GM23338 (cell line): Measurements from ENCODE around the gene MAP2K4. TPM values are rescaled to one million over a fixed set of nuclear protein-coding genes. Genes with fewer than 3 reads are reported as not detected.

Experiments used
- ATAC-seq: fragments of 200-7000 bp; cut with Tn5 transposase; 3 replicates; pipeline ENCODE4 v1.9.1; 2020
- DNase-seq: peaks from one replicate; pipeline ENCODE4 v3.0.0-alpha.2; 2015; ENCODE audit warnings: low spot score
- H2AFZ ChIP-seq: fragments of 200-600 bp; sonication (generic); 2 replicates; pipeline ENCODE4 v1.8.0; 2016; ENCODE audit warnings: antibody characterized with exemption, mild to moderate bottlenecking, moderate library complexity
- H3F3A ChIP-seq: fragments of 200-600 bp; sonication (generic); replicated peaks from 2 replicates; pipeline ENCODE4 v1.8.0; 2017; ENCODE audit warnings: antibody characterized with exemption, mixed run types, low read depth
- H3K27ac ChIP-seq: fragments of 200-600 bp; sonication (generic); 2 replicates; pipeline ENCODE4 v1.6.1; 2016; ENCODE audit warnings: low read depth
- H3K27me3 ChIP-seq: fragments of 200-600 bp; sonication (generic); 2 replicates; pipeline ENCODE4 v1.8.0; 2016; ENCODE audit warnings: mild to moderate bottlenecking, mixed run types, moderate library complexity; ENCODE audit not compliant: insufficient read depth
- H3K36me3 ChIP-seq: fragments of 200-600 bp; sonication (generic); 2 replicates; pipeline ENCODE4 v1.8.0; 2016; ENCODE audit warnings: mild to moderate bottlenecking; ENCODE audit not compliant: insufficient read depth
- H3K4me1 ChIP-seq: fragments of 200-600 bp; sonication (generic); 2 replicates; pipeline ENCODE4 v1.8.0; 2016; ENCODE audit warnings: mild to moderate bottlenecking, moderate library complexity; ENCODE audit not compliant: insufficient read depth
- H3K4me2 ChIP-seq: fragments of 200-600 bp; sonication (generic); 2 replicates; pipeline ENCODE4 v1.7.1; 2017; ENCODE audit warnings: mixed run types
- H3K4me3 ChIP-seq: fragments of 200-600 bp; sonication (generic); 2 replicates; pipeline ENCODE4 v1.6.1; 2016; ENCODE audit warnings: mixed run types
- H3K79me2 ChIP-seq: fragments of 200-600 bp; sonication (generic); replicated peaks from 2 replicates; pipeline ENCODE4 v1.8.0; 2017; ENCODE audit warnings: mild to moderate bottlenecking; ENCODE audit not compliant: insufficient read depth
- H3K9me2 ChIP-seq: fragments of 200-600 bp; sonication (generic); 2 replicates; pipeline ENCODE4 v1.8.0; 2017; ENCODE audit not compliant: insufficient read depth
- H4K20me1 ChIP-seq: fragments of 200-600 bp; sonication (generic); replicated peaks from 2 replicates; pipeline ENCODE4 v1.8.0; 2017; ENCODE audit warnings: mild to moderate bottlenecking; ENCODE audit not compliant: insufficient read depth
- H3K27ac Mint-ChIP-seq: 2 replicates; pipeline ENCODE4 v1.8.0; 2020; ENCODE audit warnings: inconsistent platforms, mild to moderate bottlenecking, moderate library complexity, mixed read lengths
- H3K27me3 Mint-ChIP-seq: 3 replicates; pipeline ENCODE4 v1.8.0; 2022; ENCODE audit warnings: low read depth, mild to moderate bottlenecking, moderate library complexity, mixed read lengths, inconsistent platforms; ENCODE audit not compliant: insufficient read depth, poor library complexity
- H3K36me3 Mint-ChIP-seq: 3 replicates; pipeline ENCODE4 v1.8.0; 2021; ENCODE audit warnings: low read depth, mild to moderate bottlenecking, inconsistent platforms, moderate library complexity, mixed read lengths
- H3K4me1 Mint-ChIP-seq: 3 replicates; pipeline ENCODE4 v1.8.0; 2020; ENCODE audit warnings: mild to moderate bottlenecking, inconsistent platforms, mixed read lengths
- H3K4me3 Mint-ChIP-seq: 3 replicates; pipeline ENCODE4 v1.8.0; 2021; ENCODE audit warnings: moderate library complexity, mild to moderate bottlenecking, inconsistent platforms, mixed read lengths
- H3K9me3 Mint-ChIP-seq: 3 replicates; pipeline ENCODE4 v1.8.0; 2020; ENCODE audit warnings: moderate library complexity, mild to moderate bottlenecking, inconsistent platforms, mixed read lengths
- CTCF ChIP-seq, 2 experiments: fragments of 200-600 bp in 1 of 2; sonication (generic) in 1 of 2; conservative IDR thresholded peaks; 2 replicates each; pipeline versions ENCODE4 v1.5.1 to v1.6.1; 2016 to 2017; ENCODE audit warnings: antibody characterized with exemption in 2 of 2, low read depth in 2 of 2, mild to moderate bottlenecking in 2 of 2, moderate library complexity in 1 of 2
- ETS1 ChIP-seq: IDR thresholded peaks from 2 replicates; pipeline ENCODE4 v1.6.1; 2016; ENCODE audit warnings: antibody characterized with exemption
- EZH2 ChIP-seq: fragments of 200-600 bp; sonication (generic); IDR thresholded peaks from one replicate; pipeline ENCODE4 v1.8.0; 2017; ENCODE audit warnings: antibody characterized with exemption, mild to moderate bottlenecking, low read depth; ENCODE audit not compliant: unreplicated experiment
- JUNB ChIP-seq: IDR thresholded peaks from one replicate; pipeline ENCODE4 v1.6.1; 2016; ENCODE audit warnings: antibody characterized with exemption; ENCODE audit not compliant: unreplicated experiment
- NANOG ChIP-seq: IDR thresholded peaks from 2 replicates; pipeline ENCODE4 v1.6.1; 2016; ENCODE audit warnings: antibody characterized with exemption, borderline replicate concordance
- STAT1 ChIP-seq: IDR thresholded peaks from one replicate; pipeline ENCODE4 v1.6.1; 2016; ENCODE audit warnings: antibody characterized with exemption; ENCODE audit not compliant: unreplicated experiment
- ZNF114 ChIP-seq: fragments of 250-450 bp; sonication (Bioruptor Pico); IDR thresholded peaks from 2 replicates; pipeline ENCODE4 v1.5.0; 2020; ENCODE audit warnings: mild to moderate bottlenecking, moderate library complexity
- ZNF331 ChIP-seq: fragments of 250-450 bp; sonication (Bioruptor Pico); IDR thresholded peaks from 2 replicates; pipeline ENCODE4 v1.5.0; 2020; ENCODE audit warnings: low read depth, mild to moderate bottlenecking, moderate library complexity
- ZNF462 ChIP-seq: fragments of 250-450 bp; sonication (Bioruptor Pico); IDR thresholded peaks from 2 replicates; pipeline ENCODE4 v1.5.0; 2020; ENCODE audit warnings: mild to moderate bottlenecking, moderate library complexity
- polyA plus RNA-seq: library from polyadenylated mRNA; unstranded; fragments of >200 nt; fragmentation: Nextera tagmentation; extraction: Ambion mirVana; gene quantifications from 2 replicates; pipeline ENCODE4 v1.2.1, GENCODE V29; 2016
- total RNA-seq: library from RNA; depleted of rRNA; stranded (reverse); fragments of >200 nt; shearing (Covaris generic); gene quantifications from 2 replicates; pipeline ENCODE4 v1.2.3, GENCODE V29; 2014

MAP2K4 gene
- total and polyA plus RNA-seq, 2 experiments from 2014 or later: 25.3 to 36.4 TPM

- DNase-seq (no peak), ATAC-seq (no peak)
- peaks cover 94% of the 10 kb centered on the region for H3K79me2 ChIP-seq
- H3K4me2 ChIP-seq: peak overlapping the region; percentile 21
- H3F3A ChIP-seq: no peaks in the 10 kb centered on the region
- H3K9me2 ChIP-seq: no peaks in the 10 kb centered on the region
- Mint-ChIP-seq H3K36me3 (no peaks in the 10 kb centered on the region), H3K4me1 (peaks cover 66% of the 10 kb centered on the region), H3K27me3 (peaks cover 2% of the 10 kb centered on the region), H3K9me3 (no peaks in the 10 kb centered on the region), H3K4me3 (no peak overlapping the region), H3K27ac (no peak overlapping the region)
- peaks cover 55% of the 10 kb centered on the region for H3K4me1 ChIP-seq
- H3K27ac ChIP-seq: peak overlapping the region; percentile 18; the same call in 1 of the 2 replicates
- no peaks in the 10 kb centered on the region for H3K27me3 ChIP-seq
- no peak for TF ChIP-seq CTCF (conservative IDR thresholded peaks at IDR 0.05; ENCODE audit: low read depth in 2 of 2)
- H3K4me3 ChIP-seq: no peak overlapping the region
- H4K20me1 ChIP-seq: peaks cover 2% of the 10 kb centered on the region; the same call in 1 of the 2 replicates
- no peak overlapping the region for H2AFZ ChIP-seq
- H3K36me3 ChIP-seq: no peaks in the 10 kb centered on the region
Measured at GRCh38 chr17:12048843-12049473, 28.3 kb downstream of the MAP2K4 start.

GRCh38 chr17:12050646-12051225 is 30.1 kb downstream of the MAP2K4 start:
- Mint-ChIP-seq H3K36me3 (no peaks in the 10 kb centered on the region), H3K4me1 (peaks cover 69% of the 10 kb centered on the region), H3K4me3 (no peak overlapping the region), H3K27me3 (peaks cover 2% of the 10 kb centered on the region), H3K9me3 (no peaks in the 10 kb centered on the region), H3K27ac (no peak overlapping the region; the same call in 1 of the 2 replicates)
- DNase-seq (no peak), ATAC-seq (no peak)
- Histone ChIP-seq H3K9me2 (no peaks in the 10 kb centered on the region), H3F3A (no peaks in the 10 kb centered on the region), H3K4me2 (no peak overlapping the region), H3K79me2 (peaks cover 94% of the 10 kb centered on the region), H3K27ac (peak overlapping the region; percentile 17; the same call in 1 of the 2 replicates), H3K36me3 (no peaks in the 10 kb centered on the region), H3K4me1 (peaks cover 61% of the 10 kb centered on the region), H2AFZ (no peak overlapping the region), H3K4me3 (no peak overlapping the region), H3K27me3 (no peaks in the 10 kb centered on the region), H4K20me1 (peaks cover 2% of the 10 kb centered on the region; the same call in 1 of the 2 replicates)
- TF ChIP-seq ZNF462 (CRISPR knock-in tag): no peak
- TF ChIP-seq CTCF (conservative IDR thresholded peaks at IDR 0.05; ENCODE audit: low read depth in 2 of 2): no peak
- TF ChIP-seq ZNF114: no peak
- no peak for TF ChIP-seq JUNB
- TF ChIP-seq STAT1: no peak
- no peak for TF ChIP-seq EZH2
- TF ChIP-seq ETS1: no peak
- TF ChIP-seq ZNF331 (CRISPR knock-in tag): no peak
- no peak for TF ChIP-seq NANOG
